GM12801 (cell line): Measurements from ENCODE around the gene NALCN.

ENCODE experiments used
- TF ChIP-seq, protein P1 (sequence below): IDR thresholded peaks from one replicate; pipeline ENCODE4 v1.5.1; 2011; ENCODE audit warnings: control low read depth; ENCODE audit not compliant: insufficient read length; ENCODE audit errors: extremely low read depth

NALCN gene

DNA sequence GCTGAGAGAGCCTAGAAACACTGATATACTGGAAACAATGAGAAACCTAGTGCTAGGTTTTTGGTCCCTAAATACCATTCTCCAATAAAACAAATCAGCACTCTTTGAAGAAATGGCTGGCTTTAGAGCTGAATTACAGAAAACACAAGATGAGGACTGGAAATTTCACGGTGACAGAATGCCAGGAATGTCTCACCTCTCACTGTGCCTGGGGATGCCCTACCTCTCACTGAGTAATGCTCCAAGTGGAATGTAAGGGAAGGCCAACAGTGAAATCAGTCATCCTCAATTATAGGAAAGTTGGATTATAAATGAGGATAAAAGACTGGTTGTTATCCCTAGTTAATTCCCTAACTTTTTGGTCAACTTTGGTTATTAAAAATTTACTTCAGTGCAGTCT lies 259.0 kb downstream of the NALCN start:
- TF ChIP-seq, protein P1, sequence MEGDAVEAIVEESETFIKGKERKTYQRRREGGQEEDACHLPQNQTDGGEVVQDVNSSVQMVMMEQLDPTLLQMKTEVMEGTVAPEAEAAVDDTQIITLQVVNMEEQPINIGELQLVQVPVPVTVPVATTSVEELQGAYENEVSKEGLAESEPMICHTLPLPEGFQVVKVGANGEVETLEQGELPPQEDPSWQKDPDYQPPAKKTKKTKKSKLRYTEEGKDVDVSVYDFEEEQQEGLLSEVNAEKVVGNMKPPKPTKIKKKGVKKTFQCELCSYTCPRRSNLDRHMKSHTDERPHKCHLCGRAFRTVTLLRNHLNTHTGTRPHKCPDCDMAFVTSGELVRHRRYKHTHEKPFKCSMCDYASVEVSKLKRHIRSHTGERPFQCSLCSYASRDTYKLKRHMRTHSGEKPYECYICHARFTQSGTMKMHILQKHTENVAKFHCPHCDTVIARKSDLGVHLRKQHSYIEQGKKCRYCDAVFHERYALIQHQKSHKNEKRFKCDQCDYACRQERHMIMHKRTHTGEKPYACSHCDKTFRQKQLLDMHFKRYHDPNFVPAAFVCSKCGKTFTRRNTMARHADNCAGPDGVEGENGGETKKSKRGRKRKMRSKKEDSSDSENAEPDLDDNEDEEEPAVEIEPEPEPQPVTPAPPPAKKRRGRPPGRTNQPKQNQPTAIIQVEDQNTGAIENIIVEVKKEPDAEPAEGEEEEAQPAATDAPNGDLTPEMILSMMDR = no peak

DNA sequence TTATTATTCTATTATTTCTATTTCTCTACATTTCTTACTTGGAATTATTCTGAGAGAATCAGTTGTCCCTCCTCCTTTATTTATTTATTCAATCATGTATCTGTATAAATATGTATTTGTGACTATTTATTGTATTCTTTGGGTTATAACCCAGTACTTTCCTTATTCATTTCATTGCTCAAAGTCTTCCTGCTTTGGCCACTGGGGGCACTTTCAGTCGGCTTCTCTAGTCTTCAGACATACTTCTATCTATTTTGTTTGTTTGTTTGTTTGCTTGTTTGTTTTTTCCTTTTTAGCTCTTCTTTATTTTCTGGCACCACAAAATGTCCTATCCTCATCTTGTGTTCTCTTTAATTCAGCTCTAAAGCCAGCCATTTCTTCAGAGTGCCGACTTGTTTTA lies 260.4 kb downstream of the NALCN start:
- TF ChIP-seq, protein P1 = no peak

DNA sequence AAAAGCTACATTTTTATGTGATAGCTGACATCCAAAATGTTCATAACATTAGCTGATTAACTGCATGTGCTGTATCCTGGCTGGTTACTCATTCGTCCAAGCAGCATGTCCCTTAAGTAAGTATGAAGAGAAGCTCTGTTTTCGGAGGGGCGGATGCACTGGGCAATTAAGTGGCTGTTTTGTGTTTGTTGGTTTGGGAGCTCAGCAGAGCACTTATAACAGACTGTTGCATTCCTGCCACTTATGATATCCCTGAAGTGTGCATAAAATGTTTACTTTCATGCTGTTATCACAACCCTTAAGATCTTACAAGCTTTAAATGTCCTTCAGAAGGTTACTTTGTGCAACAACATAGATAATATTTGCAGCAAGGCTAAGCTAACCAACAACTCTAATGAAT lies 264.1 kb downstream of the NALCN start:
- TF ChIP-seq, protein P1 = no peak

DNA sequence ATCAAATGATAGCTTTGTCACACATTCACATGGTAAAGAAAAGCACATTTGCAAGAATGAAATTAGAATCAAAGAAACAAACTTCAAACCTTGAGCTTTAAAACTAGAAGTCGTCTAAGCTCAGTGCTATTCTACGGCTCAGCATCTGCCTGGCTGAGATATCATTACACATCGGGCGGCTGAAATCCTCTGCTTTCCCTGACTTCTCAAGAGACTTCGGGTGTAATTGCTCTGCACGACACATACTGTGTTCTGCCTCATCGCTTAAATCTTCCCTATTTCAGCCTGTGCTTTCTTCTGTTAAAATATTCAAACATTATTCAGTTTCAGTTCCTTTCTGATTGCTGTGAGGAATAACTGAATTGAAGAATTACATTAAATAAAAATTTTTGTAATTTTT lies 265.3 kb downstream of the NALCN start:
- TF ChIP-seq, protein P1 = no peak

DNA sequence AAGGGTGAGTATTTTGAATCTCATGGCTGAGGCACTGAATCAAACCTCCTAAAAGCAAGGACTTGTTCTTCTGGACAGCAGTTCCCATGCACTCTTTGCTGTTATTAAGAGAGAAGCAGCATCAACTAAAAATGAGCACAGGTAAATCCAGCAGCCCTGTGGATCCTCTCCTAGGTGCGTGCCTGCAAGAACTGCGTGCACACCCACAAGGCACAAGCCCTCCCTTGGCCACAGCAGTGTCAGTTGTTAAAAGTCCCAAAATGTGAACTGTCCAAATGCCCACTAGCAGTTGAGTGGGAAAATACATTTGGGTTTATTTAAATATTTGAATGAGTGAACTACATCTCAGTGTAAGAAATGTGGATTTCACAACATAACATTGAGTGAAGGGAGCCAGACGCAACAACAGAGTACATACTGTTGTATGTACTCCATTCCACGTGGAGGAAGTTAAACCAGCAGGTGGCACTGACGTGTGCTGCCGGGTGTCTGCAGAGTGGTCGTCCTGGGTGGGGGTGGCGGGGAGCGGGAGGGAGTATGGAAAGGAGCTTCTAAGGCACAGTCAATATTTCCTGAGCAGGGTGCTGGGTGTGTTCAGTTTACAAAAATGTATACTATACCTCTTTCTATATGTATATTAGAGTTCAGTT lies 266.4 kb downstream of the NALCN start:
- TF ChIP-seq, protein P1 = no peak

DNA sequence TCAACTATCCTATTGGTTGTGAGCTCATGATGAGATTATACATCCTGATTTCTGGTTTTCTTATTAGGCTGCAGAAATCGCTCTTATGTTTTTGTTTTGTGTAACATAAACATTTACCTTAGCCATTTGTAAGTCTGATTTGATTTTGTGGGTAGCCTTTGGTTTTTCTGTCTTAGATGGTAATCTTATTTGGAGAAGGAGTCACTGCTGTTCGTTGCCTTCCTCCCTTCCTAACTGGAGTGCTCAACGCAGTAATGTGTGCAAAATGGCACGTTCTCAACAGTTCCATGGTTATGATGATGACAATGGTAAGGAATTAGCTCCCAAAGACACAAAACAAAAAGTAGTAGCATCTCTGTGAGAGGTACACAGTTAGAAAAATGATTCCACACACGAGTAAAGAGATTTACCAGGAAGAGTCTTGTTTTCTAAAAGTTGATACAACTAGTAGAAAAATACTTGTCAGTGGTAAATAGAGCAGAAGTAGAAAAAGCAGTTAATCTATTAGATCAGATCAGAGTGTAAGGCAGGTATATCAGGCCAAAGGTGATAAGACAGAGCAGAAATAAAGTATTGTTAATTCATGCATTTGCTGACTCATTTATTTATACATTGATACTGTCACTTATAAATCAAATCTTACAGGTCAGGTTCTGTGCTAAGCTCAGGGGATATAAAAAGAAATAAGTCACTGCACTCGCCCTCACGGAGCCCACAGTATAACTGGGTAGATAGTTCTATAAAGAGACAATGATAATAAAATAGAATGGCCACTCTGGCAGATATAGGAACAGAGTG lies 270.0 kb downstream of the NALCN start:
- TF ChIP-seq, protein P1 = no peak

GRCh38 chr13:101144808-101145419 lies 271.4 kb downstream of the NALCN start:
- TF ChIP-seq, protein P1 = no peak
